GM23338 (cell line): ENCODE data around the gene UBAC2. TPM values are rescaled to one million over a fixed set of nuclear protein-coding genes. Genes with fewer than 3 reads are reported as not detected.
A peak's percentile ranks its signal among the peaks of the same experiment; 100 is the strongest.

Source experiments
- ATAC-seq: fragments of 200-7000 bp; cut with Tn5 transposase; 3 replicates; pipeline ENCODE4 v1.9.1; 2020
- DNase-seq: peaks from one replicate; pipeline ENCODE4 v3.0.0-alpha.2; 2015; ENCODE audit warnings: low spot score
- H2AFZ ChIP-seq: fragments of 200-600 bp; sonication (generic); 2 replicates; pipeline ENCODE4 v1.8.0; 2016; ENCODE audit warnings: antibody characterized with exemption, mild to moderate bottlenecking, moderate library complexity
- H3F3A ChIP-seq: fragments of 200-600 bp; sonication (generic); replicated peaks from 2 replicates; pipeline ENCODE4 v1.8.0; 2017; ENCODE audit warnings: antibody characterized with exemption, mixed run types, low read depth
- H3K27ac ChIP-seq: fragments of 200-600 bp; sonication (generic); 2 replicates; pipeline ENCODE4 v1.6.1; 2016; ENCODE audit warnings: low read depth
- H3K27me3 ChIP-seq: fragments of 200-600 bp; sonication (generic); 2 replicates; pipeline ENCODE4 v1.8.0; 2016; ENCODE audit warnings: mild to moderate bottlenecking, mixed run types, moderate library complexity; ENCODE audit not compliant: insufficient read depth
- H3K36me3 ChIP-seq: fragments of 200-600 bp; sonication (generic); 2 replicates; pipeline ENCODE4 v1.8.0; 2016; ENCODE audit warnings: mild to moderate bottlenecking; ENCODE audit not compliant: insufficient read depth
- H3K4me1 ChIP-seq: fragments of 200-600 bp; sonication (generic); 2 replicates; pipeline ENCODE4 v1.8.0; 2016; ENCODE audit warnings: mild to moderate bottlenecking, moderate library complexity; ENCODE audit not compliant: insufficient read depth
- H3K4me2 ChIP-seq: fragments of 200-600 bp; sonication (generic); 2 replicates; pipeline ENCODE4 v1.7.1; 2017; ENCODE audit warnings: mixed run types
- H3K4me3 ChIP-seq: fragments of 200-600 bp; sonication (generic); 2 replicates; pipeline ENCODE4 v1.6.1; 2016; ENCODE audit warnings: mixed run types
- H3K79me2 ChIP-seq: fragments of 200-600 bp; sonication (generic); replicated peaks from 2 replicates; pipeline ENCODE4 v1.8.0; 2017; ENCODE audit warnings: mild to moderate bottlenecking; ENCODE audit not compliant: insufficient read depth
- H3K9me2 ChIP-seq: fragments of 200-600 bp; sonication (generic); 2 replicates; pipeline ENCODE4 v1.8.0; 2017; ENCODE audit not compliant: insufficient read depth
- H4K20me1 ChIP-seq: fragments of 200-600 bp; sonication (generic); replicated peaks from 2 replicates; pipeline ENCODE4 v1.8.0; 2017; ENCODE audit warnings: mild to moderate bottlenecking; ENCODE audit not compliant: insufficient read depth
- H3K27ac Mint-ChIP-seq: 2 replicates; pipeline ENCODE4 v1.8.0; 2020; ENCODE audit warnings: inconsistent platforms, mild to moderate bottlenecking, moderate library complexity, mixed read lengths
- H3K27me3 Mint-ChIP-seq: 3 replicates; pipeline ENCODE4 v1.8.0; 2022; ENCODE audit warnings: low read depth, mild to moderate bottlenecking, moderate library complexity, mixed read lengths, inconsistent platforms; ENCODE audit not compliant: insufficient read depth, poor library complexity
- H3K36me3 Mint-ChIP-seq: 3 replicates; pipeline ENCODE4 v1.8.0; 2021; ENCODE audit warnings: low read depth, mild to moderate bottlenecking, inconsistent platforms, moderate library complexity, mixed read lengths
- H3K4me1 Mint-ChIP-seq: 3 replicates; pipeline ENCODE4 v1.8.0; 2020; ENCODE audit warnings: mild to moderate bottlenecking, inconsistent platforms, mixed read lengths
- H3K4me3 Mint-ChIP-seq: 3 replicates; pipeline ENCODE4 v1.8.0; 2021; ENCODE audit warnings: moderate library complexity, mild to moderate bottlenecking, inconsistent platforms, mixed read lengths
- H3K9me3 Mint-ChIP-seq: 3 replicates; pipeline ENCODE4 v1.8.0; 2020; ENCODE audit warnings: moderate library complexity, mild to moderate bottlenecking, inconsistent platforms, mixed read lengths
- CREB1 ChIP-seq: fragments of 250-450 bp; sonication (Bioruptor Pico); IDR thresholded peaks from 2 replicates; pipeline ENCODE4 v1.5.0; 2020; ENCODE audit warnings: low read depth, mild to moderate bottlenecking, moderate library complexity
- EZH2 ChIP-seq: fragments of 200-600 bp; sonication (generic); IDR thresholded peaks from one replicate; pipeline ENCODE4 v1.8.0; 2017; ENCODE audit warnings: antibody characterized with exemption, mild to moderate bottlenecking, low read depth; ENCODE audit not compliant: unreplicated experiment
- NANOG ChIP-seq: IDR thresholded peaks from 2 replicates; pipeline ENCODE4 v1.6.1; 2016; ENCODE audit warnings: antibody characterized with exemption, borderline replicate concordance
- STAT1 ChIP-seq: IDR thresholded peaks from one replicate; pipeline ENCODE4 v1.6.1; 2016; ENCODE audit warnings: antibody characterized with exemption; ENCODE audit not compliant: unreplicated experiment
- polyA plus RNA-seq: library from polyadenylated mRNA; unstranded; fragments of >200 nt; fragmentation: Nextera tagmentation; extraction: Ambion mirVana; gene quantifications from 2 replicates; pipeline ENCODE4 v1.2.1, GENCODE V29; 2016
- total RNA-seq: library from RNA; depleted of rRNA; stranded (reverse); fragments of >200 nt; shearing (Covaris generic); gene quantifications from 2 replicates; pipeline ENCODE4 v1.2.3, GENCODE V29; 2014
- TF ChIP-seq, protein P1 (sequence below): IDR thresholded peaks from one replicate; pipeline ENCODE4 v1.6.1; 2018; ENCODE audit warnings: antibody characterized with exemption; ENCODE audit not compliant: unreplicated experiment
- TF ChIP-seq, protein P2 (sequence below): IDR thresholded peaks from 2 replicates; pipeline ENCODE4 v1.6.1; 2016; ENCODE audit warnings: antibody characterized with exemption
- TF ChIP-seq, protein P3 (sequence below): fragments of 250-450 bp; sonication (Bioruptor Pico); IDR thresholded peaks from 2 replicates; pipeline ENCODE4 v1.5.0; 2020; ENCODE audit warnings: mild to moderate bottlenecking, moderate library complexity

Gene UBAC2
- total and polyA plus RNA-seq, 2 experiments from 2014 or later = 37.9 to 76.9 TPM

DNA sequence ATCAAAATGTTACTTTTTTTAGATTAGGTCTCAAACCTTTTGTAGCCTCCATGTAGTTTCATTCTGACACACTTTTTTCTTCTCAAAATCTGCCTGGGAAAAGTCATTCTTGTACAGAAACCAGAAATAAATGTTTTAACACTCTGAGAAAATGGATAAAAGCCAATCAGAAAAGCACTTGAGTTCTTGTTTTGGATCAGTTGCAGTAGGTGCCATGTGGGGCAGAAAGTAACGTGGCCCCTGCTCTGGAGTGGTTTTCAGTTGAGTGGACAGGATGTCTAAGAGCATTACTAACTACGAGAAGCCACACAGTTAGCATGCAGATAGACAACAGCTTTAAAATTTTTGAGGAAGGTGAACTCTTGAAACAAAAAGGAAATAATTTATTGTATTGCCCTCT, 87.4 kb downstream of the UBAC2 start (continued):
- TF ChIP-seq, protein P1, sequence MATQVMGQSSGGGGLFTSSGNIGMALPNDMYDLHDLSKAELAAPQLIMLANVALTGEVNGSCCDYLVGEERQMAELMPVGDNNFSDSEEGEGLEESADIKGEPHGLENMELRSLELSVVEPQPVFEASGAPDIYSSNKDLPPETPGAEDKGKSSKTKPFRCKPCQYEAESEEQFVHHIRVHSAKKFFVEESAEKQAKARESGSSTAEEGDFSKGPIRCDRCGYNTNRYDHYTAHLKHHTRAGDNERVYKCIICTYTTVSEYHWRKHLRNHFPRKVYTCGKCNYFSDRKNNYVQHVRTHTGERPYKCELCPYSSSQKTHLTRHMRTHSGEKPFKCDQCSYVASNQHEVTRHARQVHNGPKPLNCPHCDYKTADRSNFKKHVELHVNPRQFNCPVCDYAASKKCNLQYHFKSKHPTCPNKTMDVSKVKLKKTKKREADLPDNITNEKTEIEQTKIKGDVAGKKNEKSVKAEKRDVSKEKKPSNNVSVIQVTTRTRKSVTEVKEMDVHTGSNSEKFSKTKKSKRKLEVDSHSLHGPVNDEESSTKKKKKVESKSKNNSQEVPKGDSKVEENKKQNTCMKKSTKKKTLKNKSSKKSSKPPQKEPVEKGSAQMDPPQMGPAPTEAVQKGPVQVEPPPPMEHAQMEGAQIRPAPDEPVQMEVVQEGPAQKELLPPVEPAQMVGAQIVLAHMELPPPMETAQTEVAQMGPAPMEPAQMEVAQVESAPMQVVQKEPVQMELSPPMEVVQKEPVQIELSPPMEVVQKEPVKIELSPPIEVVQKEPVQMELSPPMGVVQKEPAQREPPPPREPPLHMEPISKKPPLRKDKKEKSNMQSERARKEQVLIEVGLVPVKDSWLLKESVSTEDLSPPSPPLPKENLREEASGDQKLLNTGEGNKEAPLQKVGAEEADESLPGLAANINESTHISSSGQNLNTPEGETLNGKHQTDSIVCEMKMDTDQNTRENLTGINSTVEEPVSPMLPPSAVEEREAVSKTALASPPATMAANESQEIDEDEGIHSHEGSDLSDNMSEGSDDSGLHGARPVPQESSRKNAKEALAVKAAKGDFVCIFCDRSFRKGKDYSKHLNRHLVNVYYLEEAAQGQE = no peak
- no peak for TF ChIP-seq NANOG

DNA sequence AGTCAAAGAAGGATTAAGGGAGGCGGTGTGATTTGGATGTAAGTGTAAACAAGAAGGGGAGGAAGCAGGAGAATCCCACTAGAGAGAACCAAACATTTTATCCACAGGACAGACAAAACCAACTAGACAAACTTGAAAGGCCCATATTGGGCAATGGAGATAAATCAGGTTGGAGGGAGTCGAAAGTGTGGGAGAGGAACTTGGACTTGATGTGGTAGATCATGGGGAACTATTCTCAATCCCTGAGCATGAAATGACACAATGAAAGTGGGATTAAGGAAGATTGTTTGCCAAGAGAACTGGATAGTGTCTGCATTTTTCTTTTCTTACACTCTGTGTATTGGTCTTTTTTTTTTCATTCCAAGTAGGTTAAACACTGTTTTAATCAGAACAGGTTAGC, 88.6 kb downstream of the UBAC2 start:
- Mint-ChIP-seq H3K9me3 (no peaks in the 10 kb centered on the region), H3K4me1 (no peaks in the 10 kb centered on the region; the same call in 2 of the 3 replicates), H3K4me3 (no peak overlapping the region), H3K36me3 (no peaks in the 10 kb centered on the region), H3K27ac (no peak overlapping the region), H3K27me3 (no peaks in the 10 kb centered on the region)
- ATAC-seq = no peak
- H3K4me3 ChIP-seq = no peak overlapping the region
- no peaks in the 10 kb centered on the region for H3K36me3 ChIP-seq
- H3K4me2 ChIP-seq = no peak overlapping the region
- H2AFZ ChIP-seq = no peak overlapping the region
- peaks cover 6% of the 10 kb centered on the region; the same call in 1 of the 2 replicates for H4K20me1 ChIP-seq
- H3K27me3 ChIP-seq = no peaks in the 10 kb centered on the region
- no peaks in the 10 kb centered on the region for H3K79me2 ChIP-seq
- H3K9me2 ChIP-seq = no peaks in the 10 kb centered on the region
- no peaks in the 10 kb centered on the region for H3F3A ChIP-seq
- TF ChIP-seq NANOG = no peak
- DNase-seq = no peak
- H3K4me1 ChIP-seq = no peaks in the 10 kb centered on the region
- no peak overlapping the region for H3K27ac ChIP-seq

DNA sequence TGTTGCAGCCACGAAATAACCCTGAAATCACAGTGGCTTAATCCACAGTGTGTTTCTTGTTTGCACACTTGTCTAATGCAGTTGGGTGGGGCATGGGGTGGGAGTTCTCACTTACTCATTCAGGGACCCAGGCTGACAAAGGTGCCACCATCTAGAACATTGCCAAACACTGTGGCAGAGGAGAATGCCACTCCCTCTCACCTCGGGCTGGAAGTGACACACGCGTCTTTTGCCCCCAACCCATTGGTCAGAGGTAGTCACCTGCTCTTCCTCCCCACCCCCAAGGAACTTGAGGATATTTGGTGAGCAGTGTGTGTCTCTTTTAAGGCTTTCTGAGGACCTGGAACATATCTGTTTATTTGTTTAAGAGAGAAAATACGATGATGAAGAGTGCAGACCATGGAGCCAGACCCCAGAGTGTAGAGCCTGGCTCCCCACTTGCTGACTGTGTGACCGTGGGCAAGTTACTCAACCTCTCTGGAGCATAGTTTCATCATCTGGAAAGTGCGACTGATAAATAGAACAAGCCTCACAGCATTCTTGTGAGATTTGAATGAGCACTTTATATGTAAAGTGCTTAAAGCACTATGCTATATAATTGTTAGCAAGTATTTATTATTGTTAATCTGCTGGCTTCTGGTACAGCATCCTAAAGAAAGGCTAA, 89.2 kb downstream of the UBAC2 start:
- no peak for ATAC-seq
- H3K4me3 ChIP-seq = no peak overlapping the region
- H3K9me2 ChIP-seq = no peaks in the 10 kb centered on the region
- no peak for DNase-seq
- no peaks in the 10 kb centered on the region for H3F3A ChIP-seq
- H3K79me2 ChIP-seq = no peaks in the 10 kb centered on the region
- Mint-ChIP-seq H3K27ac (peak overlapping the region; percentile 53; the same call in 1 of the 2 replicates), H3K9me3 (no peaks in the 10 kb centered on the region), H3K36me3 (no peaks in the 10 kb centered on the region), H3K4me1 (no peaks in the 10 kb centered on the region; the same call in 2 of the 3 replicates), H3K4me3 (no peak overlapping the region), H3K27me3 (no peaks in the 10 kb centered on the region)
- H3K27ac ChIP-seq = no peak overlapping the region
- H3K27me3 ChIP-seq = no peaks in the 10 kb centered on the region
- H3K4me2 ChIP-seq = no peak overlapping the region
- no peaks in the 10 kb centered on the region for H3K4me1 ChIP-seq
- no peaks in the 10 kb centered on the region for H3K36me3 ChIP-seq
- H4K20me1 ChIP-seq = peaks cover 6% of the 10 kb centered on the region; the same call in 1 of the 2 replicates
- no peak overlapping the region for H2AFZ ChIP-seq
- TF ChIP-seq EZH2 = no peak
- TF ChIP-seq, protein P2, sequence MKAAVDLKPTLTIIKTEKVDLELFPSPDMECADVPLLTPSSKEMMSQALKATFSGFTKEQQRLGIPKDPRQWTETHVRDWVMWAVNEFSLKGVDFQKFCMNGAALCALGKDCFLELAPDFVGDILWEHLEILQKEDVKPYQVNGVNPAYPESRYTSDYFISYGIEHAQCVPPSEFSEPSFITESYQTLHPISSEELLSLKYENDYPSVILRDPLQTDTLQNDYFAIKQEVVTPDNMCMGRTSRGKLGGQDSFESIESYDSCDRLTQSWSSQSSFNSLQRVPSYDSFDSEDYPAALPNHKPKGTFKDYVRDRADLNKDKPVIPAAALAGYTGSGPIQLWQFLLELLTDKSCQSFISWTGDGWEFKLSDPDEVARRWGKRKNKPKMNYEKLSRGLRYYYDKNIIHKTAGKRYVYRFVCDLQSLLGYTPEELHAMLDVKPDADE = no peak
- TF ChIP-seq, protein P3, sequence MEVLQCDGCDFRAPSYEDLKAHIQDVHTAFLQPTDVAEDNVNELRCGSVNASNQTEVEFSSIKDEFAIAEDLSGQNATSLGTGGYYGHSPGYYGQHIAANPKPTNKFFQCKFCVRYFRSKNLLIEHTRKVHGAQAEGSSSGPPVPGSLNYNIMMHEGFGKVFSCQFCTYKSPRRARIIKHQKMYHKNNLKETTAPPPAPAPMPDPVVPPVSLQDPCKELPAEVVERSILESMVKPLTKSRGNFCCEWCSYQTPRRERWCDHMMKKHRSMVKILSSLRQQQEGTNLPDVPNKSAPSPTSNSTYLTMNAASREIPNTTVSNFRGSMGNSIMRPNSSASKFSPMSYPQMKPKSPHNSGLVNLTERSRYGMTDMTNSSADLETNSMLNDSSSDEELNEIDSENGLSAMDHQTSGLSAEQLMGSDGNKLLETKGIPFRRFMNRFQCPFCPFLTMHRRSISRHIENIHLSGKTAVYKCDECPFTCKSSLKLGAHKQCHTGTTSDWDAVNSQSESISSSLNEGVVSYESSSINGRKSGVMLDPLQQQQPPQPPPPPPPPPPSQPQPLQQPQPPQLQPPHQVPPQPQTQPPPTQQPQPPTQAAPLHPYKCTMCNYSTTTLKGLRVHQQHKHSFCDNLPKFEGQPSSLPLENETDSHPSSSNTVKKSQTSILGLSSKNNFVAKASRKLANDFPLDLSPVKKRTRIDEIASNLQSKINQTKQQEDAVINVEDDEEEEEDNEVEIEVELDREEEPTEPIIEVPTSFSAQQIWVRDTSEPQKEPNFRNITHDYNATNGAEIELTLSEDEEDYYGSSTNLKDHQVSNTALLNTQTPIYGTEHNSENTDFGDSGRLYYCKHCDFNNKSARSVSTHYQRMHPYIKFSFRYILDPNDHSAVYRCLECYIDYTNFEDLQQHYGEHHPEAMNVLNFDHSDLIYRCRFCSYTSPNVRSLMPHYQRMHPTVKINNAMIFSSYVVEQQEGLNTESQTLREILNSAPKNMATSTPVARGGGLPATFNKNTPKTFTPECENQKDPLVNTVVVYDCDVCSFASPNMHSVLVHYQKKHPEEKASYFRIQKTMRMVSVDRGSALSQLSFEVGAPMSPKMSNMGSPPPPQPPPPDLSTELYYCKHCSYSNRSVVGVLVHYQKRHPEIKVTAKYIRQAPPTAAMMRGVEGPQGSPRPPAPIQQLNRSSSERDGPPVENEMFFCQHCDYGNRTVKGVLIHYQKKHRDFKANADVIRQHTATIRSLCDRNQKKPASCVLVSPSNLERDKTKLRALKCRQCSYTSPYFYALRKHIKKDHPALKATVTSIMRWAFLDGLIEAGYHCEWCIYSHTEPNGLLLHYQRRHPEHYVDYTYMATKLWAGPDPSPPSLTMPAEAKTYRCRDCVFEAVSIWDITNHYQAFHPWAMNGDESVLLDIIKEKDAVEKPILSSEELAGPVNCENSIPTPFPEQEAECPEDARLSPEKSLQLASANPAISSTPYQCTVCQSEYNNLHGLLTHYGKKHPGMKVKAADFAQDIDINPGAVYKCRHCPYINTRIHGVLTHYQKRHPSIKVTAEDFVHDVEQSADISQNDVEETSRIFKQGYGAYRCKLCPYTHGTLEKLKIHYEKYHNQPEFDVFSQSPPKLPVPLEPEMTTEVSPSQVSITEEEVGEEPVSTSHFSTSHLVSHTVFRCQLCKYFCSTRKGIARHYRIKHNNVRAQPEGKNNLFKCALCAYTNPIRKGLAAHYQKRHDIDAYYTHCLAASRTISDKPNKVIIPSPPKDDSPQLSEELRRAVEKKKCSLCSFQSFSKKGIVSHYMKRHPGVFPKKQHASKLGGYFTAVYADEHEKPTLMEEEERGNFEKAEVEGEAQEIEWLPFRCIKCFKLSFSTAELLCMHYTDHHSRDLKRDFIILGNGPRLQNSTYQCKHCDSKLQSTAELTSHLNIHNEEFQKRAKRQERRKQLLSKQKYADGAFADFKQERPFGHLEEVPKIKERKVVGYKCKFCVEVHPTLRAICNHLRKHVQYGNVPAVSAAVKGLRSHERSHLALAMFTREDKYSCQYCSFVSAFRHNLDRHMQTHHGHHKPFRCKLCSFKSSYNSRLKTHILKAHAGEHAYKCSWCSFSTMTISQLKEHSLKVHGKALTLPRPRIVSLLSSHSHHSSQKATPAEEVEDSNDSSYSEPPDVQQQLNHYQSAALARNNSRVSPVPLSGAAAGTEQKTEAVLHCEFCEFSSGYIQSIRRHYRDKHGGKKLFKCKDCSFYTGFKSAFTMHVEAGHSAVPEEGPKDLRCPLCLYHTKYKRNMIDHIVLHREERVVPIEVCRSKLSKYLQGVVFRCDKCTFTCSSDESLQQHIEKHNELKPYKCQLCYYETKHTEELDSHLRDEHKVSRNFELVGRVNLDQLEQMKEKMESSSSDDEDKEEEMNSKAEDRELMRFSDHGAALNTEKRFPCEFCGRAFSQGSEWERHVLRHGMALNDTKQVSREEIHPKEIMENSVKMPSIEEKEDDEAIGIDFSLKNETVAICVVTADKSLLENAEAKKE (CRISPR knock-in tag) = no peak
- TF ChIP-seq CREB1 (CRISPR knock-in tag) = no peak
- no peak for TF ChIP-seq STAT1
